SK-N-SH (cell line): Measurements from ENCODE around the gene FOXF1.

Source experiments
- CHD2 ChIP-seq: fragments of 150-350 bp; IDR thresholded peaks from 2 replicates; pipeline ENCODE4 v1.6.1; 2018; ENCODE audit warnings: low read length; ENCODE audit not compliant: partially characterized antibody
- EP300 ChIP-seq, 2 experiments: IDR thresholded peaks; 2 replicates each; pipeline versions ENCODE4 v1.4.0 to v1.6.1; 2012; ENCODE audit warnings: borderline replicate concordance in 1 of 2, low read depth in 1 of 2, low read length in 1 of 2
- GATA2 ChIP-seq: sonication (generic); formaldehyde crosslinking; IDR thresholded peaks from 2 replicates; pipeline ENCODE4 v1.5.0; 2020; ENCODE audit warnings: mild to moderate bottlenecking, missing genetic modification reagents
- JUND ChIP-seq: IDR thresholded peaks from 2 replicates; pipeline ENCODE4 v1.4.0; 2012
- RCOR1 ChIP-seq: fragments of 150-350 bp; IDR thresholded peaks from 2 replicates; pipeline ENCODE4 v1.6.1; 2017; ENCODE audit warnings: antibody characterized with exemption, low read length
- TAF1 ChIP-seq: IDR thresholded peaks from 2 replicates; pipeline ENCODE4 v1.6.1; 2012; ENCODE audit warnings: low read depth, mild to moderate bottlenecking, low read length, moderate library complexity, borderline replicate concordance
- TF ChIP-seq, protein P1 (sequence below): fragments of 200-600 bp; sonication (generic); IDR thresholded peaks from 2 replicates; pipeline ENCODE4 v1.6.1; 2017; ENCODE audit warnings: antibody characterized with exemption, mild to moderate bottlenecking, moderate library complexity
- TF ChIP-seq, protein P2 (sequence below): IDR thresholded peaks from 2 replicates; pipeline ENCODE4 v1.6.1; 2012; ENCODE audit warnings: mild to moderate bottlenecking, low read depth, low read length, moderate library complexity
- TF ChIP-seq, protein P3 (sequence below): IDR thresholded peaks from 2 replicates; pipeline ENCODE4 v1.4.0; 2012; ENCODE audit warnings: low read depth
- TF ChIP-seq, protein P4 (sequence below): IDR thresholded peaks from 2 replicates; pipeline ENCODE4 v1.4.0; 2012; ENCODE audit warnings: low read depth, borderline replicate concordance

DNA sequence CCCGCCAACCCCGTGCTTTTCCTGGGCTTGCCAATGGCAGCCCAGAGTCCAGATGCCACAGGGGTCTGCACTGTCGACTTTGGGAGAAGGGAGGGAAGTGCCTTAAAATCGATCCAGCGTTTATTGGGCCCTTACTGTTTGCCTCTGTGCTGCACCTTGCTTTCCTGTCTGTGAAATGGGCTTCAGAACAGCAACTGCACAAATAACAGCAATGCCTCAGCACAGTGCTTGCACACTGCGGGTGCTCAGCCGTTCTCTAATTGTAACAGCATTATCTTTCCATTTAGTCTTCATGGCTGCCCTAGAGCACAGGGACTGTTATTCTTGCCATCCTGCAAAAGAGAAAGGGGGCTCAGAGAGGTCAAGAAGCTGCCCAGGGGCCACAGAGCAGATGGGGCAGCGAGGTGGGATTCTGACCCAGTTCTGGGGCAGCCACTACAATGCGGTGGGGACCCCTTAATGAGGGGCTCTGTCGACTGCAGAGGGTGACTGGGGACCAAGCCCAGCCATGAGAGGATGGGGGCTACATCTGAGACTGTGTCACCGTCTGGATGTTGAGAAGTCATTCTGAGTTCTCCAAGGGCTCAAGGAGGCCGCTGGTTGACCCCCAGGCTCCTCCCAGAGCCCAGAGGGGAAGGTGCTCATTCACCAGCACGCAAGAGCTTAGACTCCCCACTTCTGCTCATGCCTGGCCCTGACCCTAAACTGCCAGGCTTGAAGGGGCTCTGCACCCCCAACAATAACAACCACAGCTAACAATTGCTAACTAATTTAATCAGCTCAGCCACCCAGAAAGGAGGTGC lies 9.4 kb upstream of the FOXF1 start:
- TF ChIP-seq TAF1 (no peak), CHD2 (no peak), EP300 (IDR thresholded peaks at IDR 0.05; ENCODE audit: borderline replicate concordance in 1 of 2, low read depth in 1 of 2, low read length in 1 of 2) (no peak), JUND (no peak), RCOR1 (no peak), GATA2 (CRISPR knock-in tag) (no peak)
- TF ChIP-seq, protein P1, sequence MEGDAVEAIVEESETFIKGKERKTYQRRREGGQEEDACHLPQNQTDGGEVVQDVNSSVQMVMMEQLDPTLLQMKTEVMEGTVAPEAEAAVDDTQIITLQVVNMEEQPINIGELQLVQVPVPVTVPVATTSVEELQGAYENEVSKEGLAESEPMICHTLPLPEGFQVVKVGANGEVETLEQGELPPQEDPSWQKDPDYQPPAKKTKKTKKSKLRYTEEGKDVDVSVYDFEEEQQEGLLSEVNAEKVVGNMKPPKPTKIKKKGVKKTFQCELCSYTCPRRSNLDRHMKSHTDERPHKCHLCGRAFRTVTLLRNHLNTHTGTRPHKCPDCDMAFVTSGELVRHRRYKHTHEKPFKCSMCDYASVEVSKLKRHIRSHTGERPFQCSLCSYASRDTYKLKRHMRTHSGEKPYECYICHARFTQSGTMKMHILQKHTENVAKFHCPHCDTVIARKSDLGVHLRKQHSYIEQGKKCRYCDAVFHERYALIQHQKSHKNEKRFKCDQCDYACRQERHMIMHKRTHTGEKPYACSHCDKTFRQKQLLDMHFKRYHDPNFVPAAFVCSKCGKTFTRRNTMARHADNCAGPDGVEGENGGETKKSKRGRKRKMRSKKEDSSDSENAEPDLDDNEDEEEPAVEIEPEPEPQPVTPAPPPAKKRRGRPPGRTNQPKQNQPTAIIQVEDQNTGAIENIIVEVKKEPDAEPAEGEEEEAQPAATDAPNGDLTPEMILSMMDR, result no peak
- TF ChIP-seq, protein P2, sequence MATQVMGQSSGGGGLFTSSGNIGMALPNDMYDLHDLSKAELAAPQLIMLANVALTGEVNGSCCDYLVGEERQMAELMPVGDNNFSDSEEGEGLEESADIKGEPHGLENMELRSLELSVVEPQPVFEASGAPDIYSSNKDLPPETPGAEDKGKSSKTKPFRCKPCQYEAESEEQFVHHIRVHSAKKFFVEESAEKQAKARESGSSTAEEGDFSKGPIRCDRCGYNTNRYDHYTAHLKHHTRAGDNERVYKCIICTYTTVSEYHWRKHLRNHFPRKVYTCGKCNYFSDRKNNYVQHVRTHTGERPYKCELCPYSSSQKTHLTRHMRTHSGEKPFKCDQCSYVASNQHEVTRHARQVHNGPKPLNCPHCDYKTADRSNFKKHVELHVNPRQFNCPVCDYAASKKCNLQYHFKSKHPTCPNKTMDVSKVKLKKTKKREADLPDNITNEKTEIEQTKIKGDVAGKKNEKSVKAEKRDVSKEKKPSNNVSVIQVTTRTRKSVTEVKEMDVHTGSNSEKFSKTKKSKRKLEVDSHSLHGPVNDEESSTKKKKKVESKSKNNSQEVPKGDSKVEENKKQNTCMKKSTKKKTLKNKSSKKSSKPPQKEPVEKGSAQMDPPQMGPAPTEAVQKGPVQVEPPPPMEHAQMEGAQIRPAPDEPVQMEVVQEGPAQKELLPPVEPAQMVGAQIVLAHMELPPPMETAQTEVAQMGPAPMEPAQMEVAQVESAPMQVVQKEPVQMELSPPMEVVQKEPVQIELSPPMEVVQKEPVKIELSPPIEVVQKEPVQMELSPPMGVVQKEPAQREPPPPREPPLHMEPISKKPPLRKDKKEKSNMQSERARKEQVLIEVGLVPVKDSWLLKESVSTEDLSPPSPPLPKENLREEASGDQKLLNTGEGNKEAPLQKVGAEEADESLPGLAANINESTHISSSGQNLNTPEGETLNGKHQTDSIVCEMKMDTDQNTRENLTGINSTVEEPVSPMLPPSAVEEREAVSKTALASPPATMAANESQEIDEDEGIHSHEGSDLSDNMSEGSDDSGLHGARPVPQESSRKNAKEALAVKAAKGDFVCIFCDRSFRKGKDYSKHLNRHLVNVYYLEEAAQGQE, result no peak
- TF ChIP-seq, protein P3, sequence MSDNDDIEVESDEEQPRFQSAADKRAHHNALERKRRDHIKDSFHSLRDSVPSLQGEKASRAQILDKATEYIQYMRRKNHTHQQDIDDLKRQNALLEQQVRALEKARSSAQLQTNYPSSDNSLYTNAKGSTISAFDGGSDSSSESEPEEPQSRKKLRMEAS, result no peak
- TF ChIP-seq, protein P4, sequence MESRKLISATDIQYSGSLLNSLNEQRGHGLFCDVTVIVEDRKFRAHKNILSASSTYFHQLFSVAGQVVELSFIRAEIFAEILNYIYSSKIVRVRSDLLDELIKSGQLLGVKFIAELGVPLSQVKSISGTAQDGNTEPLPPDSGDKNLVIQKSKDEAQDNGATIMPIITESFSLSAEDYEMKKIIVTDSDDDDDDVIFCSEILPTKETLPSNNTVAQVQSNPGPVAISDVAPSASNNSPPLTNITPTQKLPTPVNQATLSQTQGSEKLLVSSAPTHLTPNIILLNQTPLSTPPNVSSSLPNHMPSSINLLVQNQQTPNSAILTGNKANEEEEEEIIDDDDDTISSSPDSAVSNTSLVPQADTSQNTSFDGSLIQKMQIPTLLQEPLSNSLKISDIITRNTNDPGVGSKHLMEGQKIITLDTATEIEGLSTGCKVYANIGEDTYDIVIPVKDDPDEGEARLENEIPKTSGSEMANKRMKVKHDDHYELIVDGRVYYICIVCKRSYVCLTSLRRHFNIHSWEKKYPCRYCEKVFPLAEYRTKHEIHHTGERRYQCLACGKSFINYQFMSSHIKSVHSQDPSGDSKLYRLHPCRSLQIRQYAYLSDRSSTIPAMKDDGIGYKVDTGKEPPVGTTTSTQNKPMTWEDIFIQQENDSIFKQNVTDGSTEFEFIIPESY, result no peak
